Thyroid gland (tissue), 4 donors: Measurements from ENCODE around the gene JADE1.

Experiments
- POLR2A ChIP-seq, 2 donors: fragments of 450-650 bp; IDR thresholded peaks; one replicate each; pipeline ENCODE4 v1.6.1; 2017; ENCODE audit warnings: antibody characterized with exemption in 2 of 2, mild to moderate bottlenecking in 2 of 2, moderate library complexity in 1 of 2
- TF ChIP-seq, protein P1 (sequence below), 6 experiments: fragments of 200-600 bp in 3 of 6; fragments of 450-650 bp in 3 of 6; sonication (generic) in 3 of 6; IDR thresholded peaks; one replicate each; pipeline ENCODE4 v1.5.1; 2016 to 2019; ENCODE audit warnings: antibody characterized with exemption in 6 of 6, mild to moderate bottlenecking in 2 of 6, inconsistent platforms in 1 of 6, moderate library complexity in 1 of 6

DNA sequence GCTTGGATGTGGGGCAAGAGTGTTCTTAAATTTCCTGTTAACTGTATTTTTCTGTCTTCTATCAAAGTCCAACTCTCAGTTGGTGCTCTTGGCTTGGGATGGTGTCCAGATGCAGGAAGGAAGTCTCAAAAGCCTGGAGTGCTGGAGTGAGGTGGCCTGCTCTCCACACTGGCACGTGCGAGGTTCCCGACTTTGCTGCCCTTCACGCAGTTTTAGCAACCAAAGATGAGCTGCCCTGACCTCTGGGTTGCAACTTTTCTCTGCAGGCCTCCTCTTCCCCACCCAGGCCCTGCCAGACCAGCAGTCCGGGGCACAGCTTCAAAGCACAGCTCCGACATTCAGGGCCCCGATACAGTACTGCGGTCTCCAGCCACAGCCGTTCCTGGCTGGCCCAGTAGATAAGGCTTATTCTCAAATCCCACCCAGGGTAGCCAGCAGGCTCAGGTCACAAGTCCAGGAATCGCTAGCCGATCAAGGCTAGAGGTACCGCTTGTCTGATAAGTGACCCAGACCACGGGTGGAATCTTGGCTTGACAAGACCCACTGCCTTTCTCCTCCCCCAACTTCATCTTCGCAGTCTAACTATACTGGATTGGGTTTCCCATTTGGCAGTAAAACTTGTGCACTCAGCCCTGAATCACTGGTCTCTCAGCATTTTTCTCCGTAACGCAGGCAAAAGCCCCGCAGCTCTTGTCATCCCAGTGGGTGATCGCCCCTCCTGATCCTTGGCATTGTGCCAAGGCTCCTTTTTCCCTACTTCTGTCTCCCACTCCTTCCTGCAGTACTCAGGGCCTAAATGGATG, 21.8 kb upstream of the JADE1 start:
- TF ChIP-seq, protein P1, sequence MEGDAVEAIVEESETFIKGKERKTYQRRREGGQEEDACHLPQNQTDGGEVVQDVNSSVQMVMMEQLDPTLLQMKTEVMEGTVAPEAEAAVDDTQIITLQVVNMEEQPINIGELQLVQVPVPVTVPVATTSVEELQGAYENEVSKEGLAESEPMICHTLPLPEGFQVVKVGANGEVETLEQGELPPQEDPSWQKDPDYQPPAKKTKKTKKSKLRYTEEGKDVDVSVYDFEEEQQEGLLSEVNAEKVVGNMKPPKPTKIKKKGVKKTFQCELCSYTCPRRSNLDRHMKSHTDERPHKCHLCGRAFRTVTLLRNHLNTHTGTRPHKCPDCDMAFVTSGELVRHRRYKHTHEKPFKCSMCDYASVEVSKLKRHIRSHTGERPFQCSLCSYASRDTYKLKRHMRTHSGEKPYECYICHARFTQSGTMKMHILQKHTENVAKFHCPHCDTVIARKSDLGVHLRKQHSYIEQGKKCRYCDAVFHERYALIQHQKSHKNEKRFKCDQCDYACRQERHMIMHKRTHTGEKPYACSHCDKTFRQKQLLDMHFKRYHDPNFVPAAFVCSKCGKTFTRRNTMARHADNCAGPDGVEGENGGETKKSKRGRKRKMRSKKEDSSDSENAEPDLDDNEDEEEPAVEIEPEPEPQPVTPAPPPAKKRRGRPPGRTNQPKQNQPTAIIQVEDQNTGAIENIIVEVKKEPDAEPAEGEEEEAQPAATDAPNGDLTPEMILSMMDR (IDR thresholded peaks at IDR 0.05), result no peak
- TF ChIP-seq POLR2A (IDR thresholded peaks at IDR 0.05), result no peak
